GM12878 (cell line): ENCODE measurements around the gene RNF130.

Source experiments
- BRCA1 ChIP-seq: IDR thresholded peaks from 2 replicates; pipeline ENCODE4 v1.6.1; 2011; ENCODE audit warnings: low read depth, low read length, improper control_type of control experiment
- EP300 ChIP-seq, 2 experiments: fragments of 150-350 bp in 1 of 2; IDR thresholded peaks; 2 replicates each; pipeline ENCODE4 v1.6.1; 2011 to 2012; ENCODE audit warnings: low read depth in 2 of 2, low read length in 2 of 2, borderline replicate concordance in 1 of 2, improper control_type of control experiment in 1 of 2, inconsistent platforms in 1 of 2; ENCODE audit not compliant: control insufficient read depth in 1 of 2
- ESRRA ChIP-seq: IDR thresholded peaks from 2 replicates; pipeline ENCODE4 v1.6.1; 2012; ENCODE audit warnings: mild to moderate bottlenecking, low read length, improper control_type of control experiment
- NR2C1 ChIP-seq: fragments of 450-650 bp; IDR thresholded peaks from 2 replicates; pipeline ENCODE4 v1.6.1; 2017; ENCODE audit warnings: antibody characterized with exemption, mild to moderate bottlenecking, moderate library complexity
- POLR2A ChIP-seq: IDR thresholded peaks from 2 replicates; pipeline ENCODE4 v1.6.1; 2011; ENCODE audit warnings: low read depth, mild to moderate bottlenecking, low read length
- POLR2AphosphoS5 ChIP-seq: IDR thresholded peaks from 2 replicates; pipeline ENCODE4 v1.6.1; 2011; ENCODE audit warnings: mild to moderate bottlenecking, low read length, inconsistent platforms
- TCF7 ChIP-seq: IDR thresholded peaks from 2 replicates; pipeline ENCODE4 v1.6.1; 2014; ENCODE audit warnings: antibody characterized with exemption, borderline replicate concordance
- TF ChIP-seq, protein P1 (sequence below): fragments of 450-650 bp; IDR thresholded peaks from 2 replicates; pipeline ENCODE4 v1.6.1; 2017; ENCODE audit warnings: mild to moderate bottlenecking, moderate library complexity
- TF ChIP-seq, protein P2 (sequence below), 3 experiments: IDR thresholded peaks in 2 of 3; conservative IDR thresholded peaks in 1 of 3; 2 replicates each; pipeline ENCODE4 v1.5.1; 2011; ENCODE audit warnings: low read depth in 3 of 3, low read length in 3 of 3, mild to moderate bottlenecking in 3 of 3, control low read depth in 2 of 3, moderate library complexity in 2 of 3, inconsistent platforms in 1 of 3, mixed read lengths in 1 of 3; ENCODE audit not compliant: control insufficient read depth in 2 of 3, insufficient read depth in 1 of 3; ENCODE audit errors: extremely low read depth in 1 of 3
- TF ChIP-seq, protein P3 (sequence below): IDR thresholded peaks from 2 replicates; pipeline ENCODE4 v1.6.1; 2011; ENCODE audit warnings: mild to moderate bottlenecking, low read depth, low read length, moderate library complexity; ENCODE audit not compliant: insufficient replicate concordance
- TF ChIP-seq, protein P4 (sequence below): IDR thresholded peaks from 2 replicates; pipeline ENCODE4 v1.6.1; 2012; ENCODE audit warnings: low read depth, low read length, improper control_type of control experiment
- TF ChIP-seq, protein P5 (sequence below): IDR thresholded peaks from 2 replicates; pipeline ENCODE4 v1.6.1; 2011; ENCODE audit warnings: borderline replicate concordance, low read depth, mild to moderate bottlenecking, moderate library complexity, mixed read lengths, low read length; ENCODE audit not compliant: insufficient read depth; ENCODE audit errors: extremely low read length

DNA sequence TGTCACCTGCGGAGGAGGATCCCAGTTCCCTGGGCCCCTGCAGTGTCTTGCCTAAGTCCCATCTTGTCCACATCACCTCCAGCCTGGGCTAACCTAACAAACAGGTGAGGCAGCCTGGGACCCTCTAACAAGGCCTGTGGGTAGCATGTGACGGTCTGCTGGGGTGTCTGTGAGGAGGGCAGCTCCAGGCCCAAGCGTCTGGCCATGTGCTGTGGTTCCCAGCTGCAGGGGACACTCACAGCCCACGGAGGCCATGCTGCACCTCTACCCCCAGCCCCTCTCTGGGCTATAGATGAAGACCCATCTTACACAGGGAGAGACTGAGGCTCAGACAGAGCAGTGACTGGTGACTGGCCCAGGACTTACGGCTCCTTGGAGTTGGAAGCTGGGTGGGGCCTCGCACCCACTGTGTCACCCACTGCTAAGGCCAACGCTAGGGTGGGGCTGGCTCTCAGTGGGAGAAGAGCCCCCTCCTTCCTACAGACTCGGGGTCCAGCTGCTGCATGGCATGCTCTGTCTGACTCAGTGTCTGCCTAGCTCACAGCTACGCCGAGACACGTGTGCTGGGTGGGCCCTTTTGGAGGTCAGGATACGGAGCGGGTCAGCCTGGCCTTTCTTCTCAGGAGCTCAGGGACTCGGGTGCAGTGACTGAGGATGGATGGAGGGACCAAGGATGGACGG is 40.8 kb upstream of the RNF130 start:
- TF ChIP-seq POLR2AphosphoS5 (no peak), EP300 (IDR thresholded peaks at IDR 0.05; ENCODE audit: borderline replicate concordance in 1 of 2, control insufficient read depth in 1 of 2, low read depth in 2 of 2, low read length in 2 of 2) (no peak), ESRRA (no peak), NR2C1 (no peak), TCF7 (no peak), BRCA1 (no peak), POLR2A (no peak)
- TF ChIP-seq, protein P1, sequence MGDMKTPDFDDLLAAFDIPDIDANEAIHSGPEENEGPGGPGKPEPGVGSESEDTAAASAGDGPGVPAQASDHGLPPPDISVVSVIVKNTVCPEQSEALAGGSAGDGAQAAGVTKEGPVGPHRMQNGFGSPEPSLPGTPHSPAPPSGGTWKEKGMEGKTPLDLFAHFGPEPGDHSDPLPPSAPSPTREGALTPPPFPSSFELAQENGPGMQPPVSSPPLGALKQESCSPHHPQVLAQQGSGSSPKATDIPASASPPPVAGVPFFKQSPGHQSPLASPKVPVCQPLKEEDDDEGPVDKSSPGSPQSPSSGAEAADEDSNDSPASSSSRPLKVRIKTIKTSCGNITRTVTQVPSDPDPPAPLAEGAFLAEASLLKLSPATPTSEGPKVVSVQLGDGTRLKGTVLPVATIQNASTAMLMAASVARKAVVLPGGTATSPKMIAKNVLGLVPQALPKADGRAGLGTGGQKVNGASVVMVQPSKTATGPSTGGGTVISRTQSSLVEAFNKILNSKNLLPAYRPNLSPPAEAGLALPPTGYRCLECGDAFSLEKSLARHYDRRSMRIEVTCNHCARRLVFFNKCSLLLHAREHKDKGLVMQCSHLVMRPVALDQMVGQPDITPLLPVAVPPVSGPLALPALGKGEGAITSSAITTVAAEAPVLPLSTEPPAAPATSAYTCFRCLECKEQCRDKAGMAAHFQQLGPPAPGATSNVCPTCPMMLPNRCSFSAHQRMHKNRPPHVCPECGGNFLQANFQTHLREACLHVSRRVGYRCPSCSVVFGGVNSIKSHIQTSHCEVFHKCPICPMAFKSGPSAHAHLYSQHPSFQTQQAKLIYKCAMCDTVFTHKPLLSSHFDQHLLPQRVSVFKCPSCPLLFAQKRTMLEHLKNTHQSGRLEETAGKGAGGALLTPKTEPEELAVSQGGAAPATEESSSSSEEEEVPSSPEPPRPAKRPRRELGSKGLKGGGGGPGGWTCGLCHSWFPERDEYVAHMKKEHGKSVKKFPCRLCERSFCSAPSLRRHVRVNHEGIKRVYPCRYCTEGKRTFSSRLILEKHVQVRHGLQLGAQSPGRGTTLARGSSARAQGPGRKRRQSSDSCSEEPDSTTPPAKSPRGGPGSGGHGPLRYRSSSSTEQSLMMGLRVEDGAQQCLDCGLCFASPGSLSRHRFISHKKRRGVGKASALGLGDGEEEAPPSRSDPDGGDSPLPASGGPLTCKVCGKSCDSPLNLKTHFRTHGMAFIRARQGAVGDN, result no peak
- TF ChIP-seq, protein P2, sequence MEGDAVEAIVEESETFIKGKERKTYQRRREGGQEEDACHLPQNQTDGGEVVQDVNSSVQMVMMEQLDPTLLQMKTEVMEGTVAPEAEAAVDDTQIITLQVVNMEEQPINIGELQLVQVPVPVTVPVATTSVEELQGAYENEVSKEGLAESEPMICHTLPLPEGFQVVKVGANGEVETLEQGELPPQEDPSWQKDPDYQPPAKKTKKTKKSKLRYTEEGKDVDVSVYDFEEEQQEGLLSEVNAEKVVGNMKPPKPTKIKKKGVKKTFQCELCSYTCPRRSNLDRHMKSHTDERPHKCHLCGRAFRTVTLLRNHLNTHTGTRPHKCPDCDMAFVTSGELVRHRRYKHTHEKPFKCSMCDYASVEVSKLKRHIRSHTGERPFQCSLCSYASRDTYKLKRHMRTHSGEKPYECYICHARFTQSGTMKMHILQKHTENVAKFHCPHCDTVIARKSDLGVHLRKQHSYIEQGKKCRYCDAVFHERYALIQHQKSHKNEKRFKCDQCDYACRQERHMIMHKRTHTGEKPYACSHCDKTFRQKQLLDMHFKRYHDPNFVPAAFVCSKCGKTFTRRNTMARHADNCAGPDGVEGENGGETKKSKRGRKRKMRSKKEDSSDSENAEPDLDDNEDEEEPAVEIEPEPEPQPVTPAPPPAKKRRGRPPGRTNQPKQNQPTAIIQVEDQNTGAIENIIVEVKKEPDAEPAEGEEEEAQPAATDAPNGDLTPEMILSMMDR (IDR thresholded peaks at IDR 0.05 in 2 of 3, conservative IDR thresholded peaks at IDR 0.05 in 1 of 3; ENCODE audit: control insufficient read depth in 2 of 3, extremely low read depth in 1 of 3, insufficient read depth in 1 of 3, low read depth in 3 of 3, low read length in 3 of 3), result no peak
- TF ChIP-seq, protein P3, sequence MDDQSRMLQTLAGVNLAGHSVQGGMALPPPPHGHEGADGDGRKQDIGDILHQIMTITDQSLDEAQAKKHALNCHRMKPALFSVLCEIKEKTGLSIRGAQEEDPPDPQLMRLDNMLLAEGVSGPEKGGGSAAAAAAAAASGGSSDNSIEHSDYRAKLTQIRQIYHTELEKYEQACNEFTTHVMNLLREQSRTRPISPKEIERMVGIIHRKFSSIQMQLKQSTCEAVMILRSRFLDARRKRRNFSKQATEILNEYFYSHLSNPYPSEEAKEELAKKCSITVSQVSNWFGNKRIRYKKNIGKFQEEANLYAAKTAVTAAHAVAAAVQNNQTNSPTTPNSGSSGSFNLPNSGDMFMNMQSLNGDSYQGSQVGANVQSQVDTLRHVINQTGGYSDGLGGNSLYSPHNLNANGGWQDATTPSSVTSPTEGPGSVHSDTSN, result no peak
- TF ChIP-seq, protein P4, sequence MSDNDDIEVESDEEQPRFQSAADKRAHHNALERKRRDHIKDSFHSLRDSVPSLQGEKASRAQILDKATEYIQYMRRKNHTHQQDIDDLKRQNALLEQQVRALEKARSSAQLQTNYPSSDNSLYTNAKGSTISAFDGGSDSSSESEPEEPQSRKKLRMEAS, result no peak
- TF ChIP-seq, protein P5, sequence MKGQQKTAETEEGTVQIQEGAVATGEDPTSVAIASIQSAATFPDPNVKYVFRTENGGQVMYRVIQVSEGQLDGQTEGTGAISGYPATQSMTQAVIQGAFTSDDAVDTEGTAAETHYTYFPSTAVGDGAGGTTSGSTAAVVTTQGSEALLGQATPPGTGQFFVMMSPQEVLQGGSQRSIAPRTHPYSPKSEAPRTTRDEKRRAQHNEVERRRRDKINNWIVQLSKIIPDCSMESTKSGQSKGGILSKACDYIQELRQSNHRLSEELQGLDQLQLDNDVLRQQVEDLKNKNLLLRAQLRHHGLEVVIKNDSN, result no peak
